SK-MEL-5 (cell line): Measurements from ENCODE around the gene FNDC11. TPM values are rescaled to one million over a fixed set of nuclear protein-coding genes. Genes with fewer than 3 reads are reported as not detected.
"Not testable (repeated sequence)": the region's sequence is repeated elsewhere in the genome, so short reads cannot be mapped to it uniquely, and the experiment has no call there.

ENCODE experiments used
- DNase-seq: peaks from one replicate; pipeline ENCODE4 v3.0.0-alpha.2; 2016; ENCODE audit warnings: low read depth, low spot score
- in situ Hi-C: cut with HindIII; loops from 2 replicates; pipeline ENCODE4 v1.10.0; 2016; ENCODE audit warnings: low sequenced_read_pairs, high pct_unique_total_duplicates, low pct_unique_long_range_greater_than_20kb
- total RNA-seq: library from RNA; depleted of rRNA; stranded (reverse); fragments of >200 nt; shearing (Covaris generic); gene quantifications from 2 replicates; pipeline ENCODE4 v1.2.3, GENCODE V29; 2014

The FNDC11 gene
- total RNA-seq, 1 experiment from 2014 or later = not detected

- DNase-seq, in situ Hi-C loops: not testable (repeated sequence)
Measured at GRCh38 chr20:63559485-63560332, 5.8 kb downstream of the FNDC11 start.

DNA sequence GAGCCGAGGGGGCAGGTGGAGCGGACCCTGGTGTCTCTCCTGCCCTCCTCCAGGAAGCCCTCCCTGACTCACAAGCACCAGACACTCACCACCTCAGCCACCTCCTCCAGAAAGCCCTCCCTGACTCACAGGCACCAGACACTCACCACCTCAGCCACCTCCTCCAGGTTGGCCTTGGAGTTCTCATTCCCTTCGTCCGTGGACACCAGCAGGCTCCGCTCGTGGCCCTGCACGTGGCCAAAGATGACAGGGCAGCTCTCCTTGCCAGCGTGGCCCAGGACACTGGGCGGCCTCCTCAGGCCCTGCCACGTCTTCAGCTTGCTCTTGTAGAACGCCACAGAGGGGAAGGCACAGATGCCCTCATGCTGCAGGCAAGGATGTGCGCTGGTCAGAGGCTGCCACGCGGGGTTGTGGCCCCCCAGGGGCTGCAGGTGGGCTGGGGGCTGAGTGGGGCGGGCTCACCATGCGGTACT, 6.4 kb downstream of the FNDC11 start:
- DNase-seq = no peak

GRCh38 chr20:63560856-63561609, 7.1 kb downstream of the FNDC11 start:
- in situ Hi-C loops = no loop called here
- DNase-seq = no peak

More for the DNA sequence above, 6.4 kb downstream of the FNDC11 start:
- in situ Hi-C loops = no loop called here

DNA sequence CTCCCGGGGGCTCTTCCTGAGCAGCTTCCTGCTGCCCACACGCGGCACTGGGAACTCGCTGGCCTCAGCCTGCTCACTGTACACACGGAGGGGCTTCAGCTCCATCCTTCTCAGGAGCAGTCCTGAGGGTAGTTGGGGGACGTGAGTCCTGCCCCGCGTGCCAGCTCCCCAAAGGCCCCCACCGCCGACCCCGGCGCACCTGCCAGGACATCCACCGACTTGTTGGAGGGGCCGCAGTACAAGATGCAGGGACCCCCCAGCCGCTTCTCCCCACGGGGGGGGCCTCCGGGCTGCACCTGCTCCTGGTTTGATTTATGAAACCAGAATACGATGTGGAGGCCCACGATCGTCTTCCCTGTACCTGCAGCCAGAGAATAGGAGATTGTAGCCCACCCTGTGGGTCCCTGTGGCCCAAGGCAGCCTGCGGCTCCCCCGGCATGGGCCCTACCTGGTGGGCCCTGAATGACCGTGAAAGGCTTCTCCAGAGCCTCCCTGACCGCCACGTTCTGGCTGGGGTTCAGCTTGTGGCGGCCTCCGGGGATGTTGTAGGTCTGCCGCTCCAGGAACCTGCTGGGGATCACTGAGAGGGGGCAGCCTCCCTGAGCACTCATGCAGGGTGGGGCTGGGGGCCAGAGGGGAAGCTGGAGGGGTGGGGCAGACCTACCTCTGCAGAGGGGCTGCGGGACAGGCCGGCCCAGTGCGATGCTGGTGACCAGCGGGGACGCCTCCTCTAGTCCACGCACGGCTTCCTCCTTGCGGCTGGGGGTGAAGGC, 7.9 kb downstream of the FNDC11 start:
- in situ Hi-C loops = no loop called here
- no peak for DNase-seq

DNA sequence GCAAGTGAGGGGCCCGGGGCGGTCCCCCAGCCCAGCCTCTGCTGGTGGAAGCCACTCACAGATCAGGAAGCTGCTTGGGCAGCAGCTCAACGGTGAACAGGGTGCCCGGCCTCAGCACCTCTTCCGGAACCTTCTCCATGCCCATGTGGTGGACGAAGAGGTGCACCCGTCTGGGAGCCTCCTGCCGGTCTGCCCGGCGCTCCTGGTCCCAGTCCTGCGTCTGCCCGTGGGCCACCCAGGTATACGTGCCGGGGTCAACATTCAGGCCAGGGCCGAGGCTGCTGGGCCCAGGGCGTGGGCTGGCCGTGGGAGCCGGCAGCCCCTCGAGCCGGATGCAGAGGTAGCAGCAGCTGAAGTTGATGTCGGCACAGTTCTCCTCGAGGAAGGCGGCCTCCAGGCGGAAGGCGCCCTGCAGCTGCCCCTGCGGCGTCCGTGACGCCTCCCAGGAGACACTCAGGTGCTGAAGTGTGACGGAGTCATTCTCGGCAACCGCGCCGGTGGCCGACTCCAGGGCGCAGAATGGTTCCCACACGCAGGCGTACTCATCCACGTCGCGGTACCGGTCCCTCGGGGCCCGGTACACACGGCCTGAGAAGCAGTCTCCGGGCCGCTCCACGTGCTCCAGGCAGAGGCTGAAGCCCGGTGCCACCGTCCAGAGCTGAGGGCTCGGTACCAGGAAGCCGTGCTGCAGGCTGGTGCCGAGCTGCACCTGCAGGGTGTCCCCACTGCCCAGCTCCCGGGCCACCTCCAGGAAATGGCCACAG, 8.7 kb downstream of the FNDC11 start:
- no peak for DNase-seq

DNA sequence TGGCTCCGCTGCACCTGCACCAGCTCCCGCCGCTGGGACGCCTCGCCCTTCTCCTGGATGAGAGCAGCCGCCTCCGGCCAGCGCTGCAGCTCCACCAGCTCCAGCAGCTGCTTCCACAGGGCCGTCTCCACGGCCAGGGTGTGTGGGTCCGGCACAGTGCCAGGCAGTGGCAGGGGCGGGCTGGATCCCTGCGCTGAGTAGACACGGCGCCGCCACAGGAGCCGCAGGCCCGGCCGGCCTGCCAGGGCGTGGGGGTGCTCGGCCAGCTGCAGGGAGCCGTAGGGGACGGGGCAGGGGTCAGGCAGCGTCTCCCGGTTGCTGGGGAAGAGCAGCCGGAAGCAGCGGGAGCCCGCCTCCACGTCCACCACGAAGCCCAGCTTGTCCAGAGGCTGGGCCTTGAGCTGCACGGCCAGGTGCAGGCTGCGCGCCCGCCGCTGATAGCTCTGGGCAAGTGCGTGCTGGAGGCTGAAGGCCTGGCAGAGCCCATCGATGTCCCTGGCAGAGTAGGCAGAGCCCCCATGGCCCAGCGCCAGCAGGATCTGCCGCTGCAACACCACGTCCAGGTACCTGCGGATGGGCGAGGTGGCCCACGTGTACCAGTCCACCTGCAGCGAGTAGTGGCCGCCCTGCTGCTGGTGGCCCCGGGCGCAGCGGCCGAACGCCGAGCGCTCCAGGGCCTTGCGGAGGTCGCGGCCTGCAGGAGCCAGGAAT, 9.4 kb downstream of the FNDC11 start:
- in situ Hi-C loops = no loop called here
- no peak for DNase-seq

More for the DNA sequence above, 8.7 kb downstream of the FNDC11 start:
- in situ Hi-C loops = no loop called here

GRCh38 chr20:63564036-63564810, 10.3 kb downstream of the FNDC11 start:
- DNase-seq = no peak
- in situ Hi-C loops = no loop called here

GRCh38 chr20:63565021-63565698, 11.2 kb downstream of the FNDC11 start:
- in situ Hi-C loops = no loop called here
- DNase-seq = no peak

DNA sequence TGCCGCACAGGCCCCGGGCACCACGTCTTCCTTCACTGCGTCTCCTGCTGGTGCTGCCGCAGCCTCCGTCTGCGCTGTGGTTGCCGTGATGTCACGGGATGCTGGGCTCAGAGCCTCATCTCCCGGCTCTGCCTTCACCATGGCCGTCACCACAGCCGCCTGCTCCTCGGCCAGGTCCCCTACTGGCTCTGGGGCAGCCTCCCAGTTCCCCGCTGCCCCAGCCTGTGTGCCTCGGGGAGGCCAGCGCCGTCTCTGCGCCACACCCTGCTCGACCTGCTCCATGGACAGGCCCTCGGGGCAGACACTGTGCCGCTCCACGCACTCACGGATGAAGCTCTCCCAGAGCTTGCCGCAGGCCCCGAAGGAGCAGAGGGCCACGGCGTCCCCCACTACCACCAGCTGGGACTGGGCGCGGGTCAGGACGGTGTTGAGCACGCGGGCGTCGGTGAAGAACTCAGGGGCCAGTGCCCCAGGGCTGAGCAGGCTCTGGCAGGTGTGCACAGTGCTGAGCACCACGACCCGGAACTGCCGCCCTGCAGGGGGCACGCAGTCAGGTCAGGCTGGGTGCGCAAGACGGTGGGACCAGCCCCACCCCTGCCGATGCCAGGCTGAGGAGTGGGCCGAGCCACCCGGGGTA, 11.9 kb downstream of the FNDC11 start:
- DNase-seq = no peak
- in situ Hi-C loops = no loop called here

- DNase-seq = no peak
- in situ Hi-C loops = no loop called here
Measured at GRCh38 chr20:63566395-63567135, 12.6 kb downstream of the FNDC11 start.

- DNase-seq = no peak
- in situ Hi-C loops = no loop called here
Measured at GRCh38 chr20:63567136-63567385, 13.1 kb downstream of the FNDC11 start.

GRCh38 chr20:63567386-63568169, 13.6 kb downstream of the FNDC11 start:
- no peak for DNase-seq

DNA sequence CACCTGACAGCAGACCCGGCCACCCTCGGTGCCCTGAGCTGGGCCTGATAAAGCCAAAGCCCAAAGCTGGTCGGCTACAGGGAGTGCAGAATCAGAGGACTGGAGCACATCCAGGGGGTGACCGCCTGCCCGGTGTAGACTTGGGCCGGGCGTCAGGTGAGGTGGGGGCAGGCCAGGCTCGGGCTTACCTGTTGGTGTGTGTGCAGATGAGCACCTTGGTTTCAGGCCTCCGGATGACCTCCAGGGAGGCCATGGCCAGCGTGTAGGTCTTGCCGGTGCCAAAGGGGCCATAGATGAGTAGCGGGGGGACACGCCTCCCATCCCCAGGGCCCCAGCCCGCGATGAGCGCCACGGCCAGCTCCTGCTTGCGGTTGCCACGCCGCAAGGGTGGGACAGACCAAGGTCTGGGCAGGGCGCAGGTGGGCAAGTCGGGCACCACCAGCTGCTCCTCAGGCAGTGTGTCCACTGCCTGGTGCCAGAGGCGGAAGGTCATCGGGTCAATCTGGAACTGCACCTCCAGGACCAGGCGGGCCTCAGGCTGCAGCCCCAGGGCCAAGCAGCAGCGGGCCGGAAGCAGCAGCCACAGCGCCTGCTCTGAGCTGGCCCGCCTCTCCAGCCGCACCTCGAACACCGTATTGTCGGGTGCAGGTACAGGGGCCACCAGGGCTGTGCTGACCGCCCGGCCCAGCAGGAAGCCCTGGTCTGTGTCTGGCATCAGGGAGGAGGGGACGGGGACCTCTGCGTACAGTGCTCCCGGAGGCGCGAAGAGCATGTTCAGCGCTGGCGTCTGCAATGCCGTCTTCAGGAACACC, 14.4 kb downstream of the FNDC11 start:
- no peak for DNase-seq
- in situ Hi-C loops = no loop called here

More at GRCh38 chr20:63567386-63568169, 13.6 kb downstream of the FNDC11 start:
- in situ Hi-C loops = no loop called here
